Activated CD4-positive, alpha-beta T cell treated with anti-CD3 and anti-CD28 coated beads, Interleukin-2, amount 10 ng/mL, durations not matched to agents 24 days and 14 days (primary cell): ENCODE data around the gene STIM2. TPM values are rescaled to one million over a fixed set of nuclear protein-coding genes. Genes with fewer than 3 reads are reported as not detected.

Experiments used
- DNase-seq: peaks from one replicate; pipeline ENCODE4 v3.0.0; 2022
- H3K27ac Mint-ChIP-seq: one replicate; pipeline ENCODE4 v1.8.0; 2022; ENCODE audit warnings: mild to moderate bottlenecking, mixed read lengths
- H3K27me3 Mint-ChIP-seq: one replicate; pipeline ENCODE4 v1.8.0; 2022; ENCODE audit warnings: mixed read lengths
- H3K36me3 Mint-ChIP-seq: one replicate; pipeline ENCODE4 v1.8.0; 2022; ENCODE audit warnings: low read depth, mild to moderate bottlenecking, mixed read lengths
- H3K4me1 Mint-ChIP-seq: one replicate; pipeline ENCODE4 v1.8.0; 2021; ENCODE audit warnings: mixed read lengths
- H3K4me3 Mint-ChIP-seq: one replicate; pipeline ENCODE4 v1.8.0; 2022; ENCODE audit warnings: mild to moderate bottlenecking, moderate library complexity, mixed read lengths
- H3K9me3 Mint-ChIP-seq: one replicate; pipeline ENCODE4 v1.8.0; 2021; ENCODE audit warnings: mixed read lengths
- intact Hi-C: fragments of 100-400 bp; cut with micrococcal nuclease; formaldehyde crosslinking; loops from one replicate; pipeline ENCODE4 v1.15.1; 2023
- total RNA-seq: library from RNA; stranded (reverse); gene quantifications from 2 replicates; pipeline ENCODE4 v1.2.3, GENCODE V29; 2022

The STIM2 gene
- total RNA-seq, 1 donor from 2014 or later, result 46.0 TPM

DNA sequence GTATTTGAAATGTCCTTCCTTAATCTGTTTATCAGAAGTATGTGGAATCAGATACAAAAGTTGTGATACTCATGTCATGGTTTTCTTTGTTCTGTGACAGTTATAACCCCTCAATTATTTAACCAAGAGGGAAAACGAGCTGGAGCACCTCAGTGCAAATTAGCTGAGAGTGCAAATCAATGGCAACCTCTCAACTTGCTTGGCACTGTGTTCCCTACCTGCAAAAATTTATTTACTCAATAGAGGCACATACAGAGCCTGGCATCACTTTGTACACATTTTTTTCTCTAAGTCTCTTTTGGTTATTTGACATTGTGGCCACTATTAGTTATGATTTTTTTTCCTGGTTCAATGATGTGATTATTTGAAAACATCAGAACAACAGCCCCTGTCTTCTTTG lies 186.2 kb downstream of the STIM2 start:
- Mint-ChIP-seq H3K36me3 (no peaks in the 10 kb centered on the region), H3K9me3 (no peaks in the 10 kb centered on the region), H3K27ac (no peak overlapping the region), H3K4me1 (peaks cover 4% of the 10 kb centered on the region), H3K27me3 (peaks cover 34% of the 10 kb centered on the region), H3K4me3 (no peak overlapping the region)
- DNase-seq, result no peak
- intact Hi-C loops, result no loop called here

DNA sequence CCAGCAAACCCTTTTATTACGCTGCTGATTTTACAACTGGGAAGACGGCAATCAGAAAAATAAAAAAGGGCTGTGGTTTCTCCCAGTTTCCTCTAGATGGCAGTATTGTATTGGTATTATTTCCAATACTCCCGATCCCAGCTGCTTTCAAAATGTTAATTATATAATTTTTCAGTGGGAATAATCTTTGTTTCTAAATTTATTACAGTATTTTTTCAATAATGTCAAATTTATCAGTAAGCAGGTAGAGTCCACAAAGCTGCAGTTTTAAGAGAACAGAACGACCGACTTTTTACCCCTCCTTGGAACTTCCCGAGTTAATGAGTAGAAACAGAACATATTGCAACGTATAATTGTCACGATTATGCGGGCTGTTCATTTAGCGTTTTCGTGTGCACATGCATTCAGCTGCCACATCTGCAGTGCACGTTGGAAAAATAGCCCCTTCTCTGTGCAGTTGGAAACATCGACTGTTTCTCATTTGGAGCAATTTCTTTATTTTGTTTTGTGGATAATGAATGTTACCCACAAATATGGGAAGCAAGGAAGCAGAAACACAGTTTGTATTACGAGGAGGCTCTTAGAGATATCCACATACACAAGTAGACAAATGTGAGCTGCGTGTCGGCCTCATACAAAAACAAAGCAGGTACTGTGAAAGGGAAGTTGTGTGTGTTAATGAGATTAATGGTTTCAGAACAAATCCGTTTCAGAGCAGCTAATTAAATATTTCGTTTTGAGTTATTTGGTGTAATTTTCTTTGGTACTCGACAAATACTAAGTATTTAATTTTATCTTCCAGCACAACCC lies 188.0 kb downstream of the STIM2 start:
- Mint-ChIP-seq H3K9me3 (no peaks in the 10 kb centered on the region), H3K4me3 (peak overlapping the region; percentile 31), H3K36me3 (no peaks in the 10 kb centered on the region), H3K27me3 (peaks cover 31% of the 10 kb centered on the region), H3K27ac (no peak overlapping the region), H3K4me1 (peaks cover 4% of the 10 kb centered on the region)
- DNase-seq, result peak; percentile 47
- intact Hi-C loops, result loop anchor here (2.0 kb wide), 1 partner anchor 270 kb away; no protein-coding TSS in a partner anchor

DNA sequence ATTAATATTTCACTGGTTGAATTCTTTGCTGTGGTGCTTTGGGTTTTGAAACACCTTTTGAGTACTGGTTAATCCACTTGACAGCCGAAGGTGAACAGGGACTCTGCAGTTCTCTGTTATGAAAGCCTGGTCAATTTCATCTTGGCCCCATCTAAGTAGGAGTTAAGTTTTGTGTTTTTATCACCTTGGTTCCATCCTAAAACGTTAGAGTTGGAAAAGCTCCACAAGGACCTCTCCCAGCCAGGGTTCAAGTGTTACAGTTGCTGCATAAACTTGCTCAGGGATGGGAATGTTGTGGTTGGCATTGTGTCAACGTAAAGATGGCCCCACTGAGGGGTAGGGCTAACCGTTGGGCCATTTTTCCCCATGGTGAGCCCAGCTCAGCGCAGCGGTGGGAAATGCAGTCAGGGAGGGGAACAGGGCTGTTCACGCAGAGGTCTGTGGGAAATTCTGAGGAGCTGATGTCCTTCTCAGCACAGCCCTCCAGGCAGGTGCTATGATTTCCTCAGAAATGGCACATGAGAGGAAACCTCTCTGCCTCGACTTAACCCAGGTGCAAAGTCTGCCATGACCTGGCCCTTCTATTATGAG lies 188.7 kb downstream of the STIM2 start:
- DNase-seq, result peak; percentile 44
- Mint-ChIP-seq H3K27ac (no peak overlapping the region), H3K36me3 (no peaks in the 10 kb centered on the region), H3K27me3 (peaks cover 29% of the 10 kb centered on the region), H3K4me3 (no peak overlapping the region), H3K9me3 (no peaks in the 10 kb centered on the region), H3K4me1 (peaks cover 4% of the 10 kb centered on the region)
- intact Hi-C loops, result loop anchor here (2.0 kb wide), 1 partner anchor 269 kb away; no protein-coding TSS in a partner anchor

DNA sequence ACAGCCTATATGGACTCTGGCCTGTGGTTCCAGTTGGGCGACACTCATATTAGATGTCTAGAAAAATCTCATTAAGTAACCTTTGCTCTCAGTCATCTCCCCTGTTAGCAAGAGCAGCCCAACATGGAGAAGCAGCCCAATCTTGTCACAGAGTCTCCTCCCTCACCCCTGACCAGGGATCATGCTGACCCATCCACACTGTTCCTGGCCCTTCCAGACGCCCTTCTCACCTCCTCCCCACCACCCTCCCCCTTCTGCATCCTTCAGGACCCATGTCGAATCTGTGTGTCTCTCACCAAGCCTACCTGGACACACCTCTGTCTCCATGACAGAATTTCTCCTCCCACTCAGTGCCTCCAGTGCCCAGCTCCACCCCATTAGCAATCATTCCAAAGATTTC lies 190.1 kb downstream of the STIM2 start:
- no peaks in the 10 kb centered on the region for H3K9me3 Mint-ChIP-seq
- H3K4me1 Mint-ChIP-seq, result peaks cover 4% of the 10 kb centered on the region
- no peaks in the 10 kb centered on the region for H3K36me3 Mint-ChIP-seq
- intact Hi-C loops, result no loop called here
- no peak overlapping the region for H3K4me3 Mint-ChIP-seq
- H3K27me3 Mint-ChIP-seq, result peaks cover 20% of the 10 kb centered on the region
- DNase-seq, result no peak
- H3K27ac Mint-ChIP-seq, result no peak overlapping the region

DNA sequence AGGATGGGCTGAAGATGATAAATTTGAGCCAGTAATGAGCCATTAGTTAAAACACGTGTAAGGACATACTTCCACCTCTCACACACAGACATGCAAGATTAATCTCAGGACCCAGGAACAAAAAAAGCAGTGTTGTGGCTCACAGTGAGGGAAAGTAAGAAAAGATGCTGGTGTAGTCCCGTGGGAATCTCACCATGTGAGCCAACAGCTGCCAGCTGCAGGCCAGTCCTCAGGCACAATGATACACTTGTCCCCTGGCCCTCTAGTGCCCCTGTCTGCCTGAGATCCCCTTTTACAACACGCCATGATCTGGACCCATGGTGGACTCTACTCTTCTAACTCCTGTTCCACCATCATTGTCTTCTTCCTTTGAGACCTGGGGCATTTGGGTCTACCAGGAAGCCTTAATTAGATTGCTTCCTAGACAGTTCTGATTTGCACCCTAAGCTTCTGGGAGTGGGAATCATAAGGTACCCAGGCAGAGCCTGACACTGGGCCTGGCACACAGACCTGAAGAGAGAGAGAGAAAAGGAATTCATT lies 194.7 kb downstream of the STIM2 start:
- DNase-seq, result no peak
- Mint-ChIP-seq H3K4me1 (no peaks in the 10 kb centered on the region), H3K4me3 (no peak overlapping the region), H3K27me3 (peaks cover 9% of the 10 kb centered on the region), H3K9me3 (no peaks in the 10 kb centered on the region), H3K36me3 (no peaks in the 10 kb centered on the region), H3K27ac (no peak overlapping the region)
- intact Hi-C loops, result no loop called here

DNA sequence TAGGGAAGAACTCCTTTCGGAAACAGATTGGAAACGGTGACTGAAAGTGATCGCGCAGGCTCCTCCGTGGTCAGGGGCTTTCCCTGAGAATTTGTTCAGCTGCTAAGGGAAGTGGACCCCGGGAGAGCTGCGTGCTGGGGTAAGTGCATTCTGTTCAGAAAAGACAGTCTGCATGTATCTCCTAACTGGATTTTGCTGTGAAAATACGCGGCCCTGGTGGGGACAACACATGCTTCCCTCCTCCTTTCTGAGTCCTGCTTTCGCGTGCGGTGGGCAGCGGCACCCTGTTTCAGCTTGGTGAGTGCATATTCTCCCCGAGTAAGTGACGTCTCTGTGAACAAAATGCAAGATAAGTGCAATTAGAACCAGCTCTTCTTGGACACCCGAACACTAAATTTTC lies 195.6 kb downstream of the STIM2 start:
- Mint-ChIP-seq H3K9me3 (no peaks in the 10 kb centered on the region), H3K36me3 (no peaks in the 10 kb centered on the region), H3K4me3 (no peak overlapping the region), H3K27ac (no peak overlapping the region), H3K4me1 (no peaks in the 10 kb centered on the region), H3K27me3 (peaks cover 2% of the 10 kb centered on the region)
- intact Hi-C loops, result no loop called here
- no peak for DNase-seq

DNA sequence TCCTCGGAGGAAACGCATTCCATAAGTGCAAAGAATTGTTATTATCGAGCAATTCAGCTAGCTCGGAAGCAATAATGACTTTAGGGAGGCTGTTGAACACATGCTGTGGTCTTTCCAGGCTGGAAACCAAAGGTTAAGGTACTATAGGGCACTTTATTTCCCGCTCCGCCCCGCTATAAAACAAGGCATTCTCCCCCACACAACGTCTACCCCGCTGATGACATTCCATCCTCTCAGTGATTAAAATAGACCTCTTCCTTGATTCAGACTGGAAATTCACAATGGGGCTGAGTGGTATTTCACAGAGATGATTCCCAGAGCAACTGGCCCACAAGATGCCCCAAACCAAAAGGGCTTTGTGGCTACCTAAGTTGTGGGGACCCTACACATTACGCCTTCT lies 196.4 kb downstream of the STIM2 start:
- Mint-ChIP-seq H3K9me3 (no peaks in the 10 kb centered on the region), H3K27ac (no peak overlapping the region), H3K4me1 (no peaks in the 10 kb centered on the region), H3K36me3 (no peaks in the 10 kb centered on the region), H3K27me3 (peaks cover 2% of the 10 kb centered on the region), H3K4me3 (no peak overlapping the region)
- no peak for DNase-seq
- intact Hi-C loops, result no loop called here

DNA sequence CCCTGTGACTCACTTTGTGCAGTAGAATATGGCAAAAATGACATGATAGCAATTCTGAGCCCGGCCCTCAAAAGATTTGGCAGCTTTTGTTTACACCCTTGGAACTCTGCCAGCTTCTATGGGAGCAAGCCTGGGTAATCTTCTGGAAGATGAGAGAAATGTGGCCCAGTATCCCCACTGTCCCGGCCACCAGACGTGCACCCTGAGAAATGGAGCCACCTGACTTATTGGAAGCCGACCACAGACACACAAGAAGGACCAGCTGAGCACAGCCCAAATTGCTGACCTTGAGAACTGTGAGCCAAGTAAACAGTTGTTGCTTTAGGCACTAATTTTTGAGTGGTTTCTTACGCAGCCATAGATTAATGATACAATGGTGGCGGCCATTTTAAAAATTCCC lies 197.0 kb downstream of the STIM2 start:
- intact Hi-C loops, result no loop called here
- no peak for DNase-seq
- Mint-ChIP-seq H3K4me1 (no peaks in the 10 kb centered on the region), H3K9me3 (no peaks in the 10 kb centered on the region), H3K27ac (no peak overlapping the region), H3K4me3 (no peak overlapping the region), H3K27me3 (peaks cover 2% of the 10 kb centered on the region), H3K36me3 (no peaks in the 10 kb centered on the region)

DNA sequence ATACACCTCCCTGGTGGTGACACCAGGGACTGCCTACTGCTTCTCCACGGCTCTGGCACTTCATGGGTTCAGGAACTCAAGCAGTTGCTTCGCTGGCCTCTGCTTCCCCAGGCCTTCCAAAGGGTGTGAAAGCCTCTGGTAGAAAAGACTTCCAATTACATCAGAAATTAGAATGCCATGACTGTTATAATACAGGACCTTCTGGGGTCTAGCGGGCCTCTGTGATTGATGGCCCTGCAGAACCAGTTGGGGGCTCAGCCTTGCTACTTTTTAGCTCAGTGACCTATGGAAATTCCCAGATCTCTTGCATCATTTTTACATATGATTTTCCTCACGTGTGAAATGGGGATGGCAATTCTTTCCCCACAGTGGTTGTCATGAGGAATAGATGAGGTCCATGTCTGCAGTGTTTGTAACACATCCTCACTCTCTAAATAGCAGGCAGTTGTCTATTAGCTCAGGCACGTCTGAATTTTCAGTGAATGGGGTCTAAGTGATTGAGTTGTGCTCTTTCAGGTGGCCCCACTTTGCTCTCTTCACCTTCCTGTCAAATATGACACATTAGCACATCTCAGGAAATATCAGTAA lies 198.3 kb downstream of the STIM2 start:
- H3K27ac Mint-ChIP-seq, result no peak overlapping the region
- H3K36me3 Mint-ChIP-seq, result no peaks in the 10 kb centered on the region
- intact Hi-C loops, result no loop called here
- H3K27me3 Mint-ChIP-seq, result peaks cover 2% of the 10 kb centered on the region
- no peak overlapping the region for H3K4me3 Mint-ChIP-seq
- no peak for DNase-seq
- H3K9me3 Mint-ChIP-seq, result no peaks in the 10 kb centered on the region
- H3K4me1 Mint-ChIP-seq, result no peaks in the 10 kb centered on the region

DNA sequence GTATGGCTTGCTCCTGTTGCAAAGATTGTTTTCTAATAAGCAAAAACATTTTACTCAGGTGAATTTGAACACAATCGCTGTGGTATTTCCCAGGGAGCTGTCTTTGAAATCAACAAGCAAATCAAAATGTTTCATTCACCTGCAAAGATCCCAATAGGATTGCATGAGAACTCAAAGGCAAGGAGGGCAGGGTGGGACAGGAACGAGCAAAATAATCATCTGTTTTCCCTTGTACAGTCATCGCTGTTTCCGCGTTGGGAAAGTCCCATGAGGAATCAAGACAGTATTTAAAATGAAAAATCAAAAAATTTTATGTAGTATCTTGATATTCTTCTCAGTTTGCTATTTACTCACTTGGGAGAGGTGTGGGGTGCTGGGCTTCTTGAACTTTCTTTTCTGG lies 198.8 kb downstream of the STIM2 start:
- no peak overlapping the region for H3K27ac Mint-ChIP-seq
- H3K4me3 Mint-ChIP-seq, result no peak overlapping the region
- intact Hi-C loops, result no loop called here
- H3K4me1 Mint-ChIP-seq, result no peaks in the 10 kb centered on the region
- H3K9me3 Mint-ChIP-seq, result no peaks in the 10 kb centered on the region
- DNase-seq, result no peak
- no peaks in the 10 kb centered on the region for H3K36me3 Mint-ChIP-seq
- peaks cover 2% of the 10 kb centered on the region for H3K27me3 Mint-ChIP-seq

DNA sequence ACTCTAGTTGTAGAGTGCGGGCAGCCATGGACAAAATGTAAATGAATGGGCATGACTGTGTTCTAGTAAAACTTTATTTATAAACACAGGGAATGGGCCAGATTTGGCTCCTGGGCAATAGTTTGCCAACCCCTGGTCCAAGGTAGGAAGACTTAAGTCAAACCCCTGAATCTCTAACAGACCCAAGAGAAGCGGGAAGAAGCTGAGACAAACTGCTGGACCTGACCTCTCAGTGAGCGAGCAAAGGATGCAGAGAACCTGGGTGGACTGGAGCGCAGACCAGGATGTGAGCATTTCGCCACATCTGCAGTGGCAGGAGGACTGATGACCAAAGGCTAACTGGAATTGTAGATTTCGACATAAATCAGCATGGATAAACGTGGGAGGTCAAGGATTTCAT lies 201.6 kb downstream of the STIM2 start:
- Mint-ChIP-seq H3K27ac (no peak overlapping the region), H3K4me1 (no peaks in the 10 kb centered on the region), H3K36me3 (no peaks in the 10 kb centered on the region), H3K4me3 (no peak overlapping the region), H3K27me3 (no peaks in the 10 kb centered on the region), H3K9me3 (no peaks in the 10 kb centered on the region)
- peak; percentile 8 for DNase-seq
- intact Hi-C loops, result no loop called here

DNA sequence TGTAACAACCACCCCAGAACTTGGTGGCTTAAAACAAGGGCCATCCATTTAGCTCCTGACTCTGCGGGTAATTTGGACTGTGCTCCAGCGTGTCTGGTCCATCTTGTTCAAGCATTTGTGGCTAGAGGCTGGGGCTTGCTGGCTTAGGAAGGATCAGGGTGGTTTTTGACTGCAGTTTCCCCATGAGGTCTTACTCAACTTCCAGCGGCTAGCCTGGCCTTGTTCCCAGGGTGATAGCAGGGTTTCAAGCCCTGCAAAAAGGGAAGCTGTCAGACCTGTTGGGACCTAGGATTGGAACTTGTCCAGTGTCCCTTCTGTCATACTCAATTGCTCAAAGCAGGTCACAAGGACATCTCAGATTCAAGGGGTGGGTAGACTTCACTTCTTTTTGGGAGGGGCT lies 205.9 kb downstream of the STIM2 start:
- intact Hi-C loops, result no loop called here
- Mint-ChIP-seq H3K27me3 (no peaks in the 10 kb centered on the region), H3K4me3 (no peak overlapping the region), H3K9me3 (no peaks in the 10 kb centered on the region), H3K27ac (no peak overlapping the region), H3K4me1 (no peaks in the 10 kb centered on the region), H3K36me3 (no peaks in the 10 kb centered on the region)
- no peak for DNase-seq

DNA sequence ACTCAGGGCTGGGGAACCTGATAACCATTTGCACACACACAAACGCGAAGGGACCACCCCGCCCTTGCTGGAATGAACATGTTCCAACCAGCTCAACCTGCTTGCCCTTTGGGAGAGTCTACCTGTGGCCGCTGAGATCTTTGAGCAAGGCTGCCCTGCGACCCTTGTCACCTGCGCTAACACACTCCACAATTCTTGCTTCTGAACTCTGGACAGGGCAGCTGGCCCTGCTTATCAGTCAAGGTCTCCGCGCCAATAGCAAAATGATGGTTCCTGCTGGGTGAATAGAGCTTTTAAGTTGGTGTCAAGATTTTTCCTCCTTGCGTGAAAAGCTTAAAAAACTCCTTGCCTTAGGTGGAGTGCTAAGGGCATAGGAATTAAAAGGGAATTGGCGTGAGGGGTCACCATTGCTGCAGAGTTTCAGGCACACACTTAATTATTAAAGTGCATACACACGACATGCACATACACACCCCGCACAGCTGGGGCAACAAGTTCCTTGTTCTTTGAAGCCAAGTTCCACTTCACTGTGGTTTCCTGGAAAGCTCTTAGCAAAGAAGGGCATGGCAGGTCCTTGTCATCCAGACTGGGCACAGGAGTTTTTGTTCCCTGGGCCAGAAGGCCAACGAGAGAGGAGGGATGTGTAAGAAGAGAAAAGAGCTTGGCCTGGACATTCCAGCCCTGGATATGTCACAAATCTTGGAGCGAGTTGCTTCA lies 207.7 kb downstream of the STIM2 start:
- DNase-seq, result no peak
- H3K9me3 Mint-ChIP-seq, result no peaks in the 10 kb centered on the region
- no peak overlapping the region for H3K4me3 Mint-ChIP-seq
- no peaks in the 10 kb centered on the region for H3K27me3 Mint-ChIP-seq
- H3K4me1 Mint-ChIP-seq, result no peaks in the 10 kb centered on the region
- no peak overlapping the region for H3K27ac Mint-ChIP-seq
- H3K36me3 Mint-ChIP-seq, result no peaks in the 10 kb centered on the region
- intact Hi-C loops, result no loop called here
